CD4-positive, alpha-beta T cell treated with Interleukin-17A for 1 hour (primary cell): Measurements from ENCODE around the gene IGF2BP1.
"Not testable (repeated sequence)": the region's sequence is repeated elsewhere in the genome, so short reads cannot be mapped to it uniquely, and the experiment has no call there.

ENCODE experiments used
- DNase-seq: peaks from one replicate; pipeline ENCODE4 v3.0.0-alpha.2; 2020

The IGF2BP1 gene

DNA sequence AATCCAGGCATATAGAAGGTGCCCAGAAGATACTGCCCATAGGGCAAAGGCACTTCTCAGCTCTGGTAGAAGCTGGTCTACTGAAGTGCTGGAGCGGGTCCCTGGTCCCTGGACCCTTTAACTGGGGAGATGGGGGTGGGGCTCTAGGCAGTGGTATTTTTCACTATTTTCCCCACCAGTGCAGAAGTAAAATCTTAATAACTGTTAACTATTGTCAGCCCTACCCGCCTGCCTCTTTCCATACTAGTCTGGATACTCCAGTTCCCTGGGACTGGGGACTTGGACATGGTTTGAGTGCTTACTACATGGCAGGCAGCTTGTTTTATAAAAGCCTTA, 24.6 kb downstream of the IGF2BP1 start:
- DNase-seq, result no peak

GRCh38 chr17:49022391-49022941, 25.3 kb downstream of the IGF2BP1 start:
- DNase-seq, result no peak

DNA sequence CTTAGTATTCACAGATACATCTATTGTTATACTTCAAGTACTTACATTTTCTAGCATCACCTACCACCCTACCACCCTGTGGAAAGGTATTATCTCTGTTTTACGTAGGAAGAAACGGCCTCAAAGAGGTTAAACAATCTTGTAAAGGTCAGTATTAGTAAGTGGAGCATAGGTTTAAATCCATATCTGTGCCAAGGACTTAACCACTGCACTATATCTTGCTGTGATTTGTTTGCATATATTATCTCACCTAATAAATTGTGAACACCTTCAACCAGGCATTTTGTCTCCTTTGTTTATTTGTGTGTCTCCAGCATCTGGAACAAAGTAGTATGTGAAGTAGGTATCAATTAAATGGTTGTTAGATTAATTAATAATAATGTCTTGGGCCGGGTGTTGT, 27.3 kb downstream of the IGF2BP1 start:
- no peak for DNase-seq

DNA sequence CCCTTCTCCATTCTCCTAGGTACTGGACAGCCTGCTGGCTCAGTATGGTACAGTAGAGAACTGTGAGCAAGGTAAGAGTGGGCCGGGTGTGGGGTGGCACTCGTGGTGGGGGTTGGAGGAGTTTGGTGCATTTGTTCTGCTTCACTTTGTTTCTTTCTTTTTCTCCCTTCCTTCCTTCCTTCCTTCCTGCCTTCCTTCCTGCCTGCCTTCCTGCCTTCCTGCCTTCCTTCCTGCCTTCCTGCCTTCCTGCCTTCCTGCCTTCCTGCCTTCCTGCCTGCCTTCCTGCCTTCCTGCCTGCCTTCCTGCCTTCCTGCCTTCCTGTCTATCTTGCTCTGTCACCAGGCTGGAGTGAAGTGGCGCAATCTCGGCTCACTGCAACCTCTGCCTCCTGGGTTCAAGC, 29.3 kb downstream of the IGF2BP1 start:
- DNase-seq, result not testable (repeated sequence)

DNA sequence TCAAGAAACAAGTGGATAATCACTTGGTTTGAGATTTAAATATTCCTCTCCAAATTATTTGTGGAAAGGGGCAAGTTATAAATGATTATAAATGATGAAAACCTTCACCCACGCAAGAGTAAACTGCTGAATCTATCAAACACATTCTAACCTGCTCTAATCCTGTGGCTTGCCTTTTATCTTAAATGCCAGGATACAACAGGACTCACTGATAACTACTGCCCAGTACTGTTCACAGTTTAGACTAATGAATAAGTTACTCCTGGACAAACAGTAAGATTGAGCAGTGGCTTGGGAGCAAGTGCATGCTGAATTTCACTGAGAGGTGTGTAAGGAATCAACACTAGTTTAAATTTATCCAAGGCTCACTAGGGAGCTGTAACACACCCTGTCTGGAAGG, 31.1 kb downstream of the IGF2BP1 start:
- no peak for DNase-seq

- DNase-seq, result no peak
Observed at GRCh38 chr17:49029801-49030200, 32.6 kb downstream of the IGF2BP1 start.

DNA sequence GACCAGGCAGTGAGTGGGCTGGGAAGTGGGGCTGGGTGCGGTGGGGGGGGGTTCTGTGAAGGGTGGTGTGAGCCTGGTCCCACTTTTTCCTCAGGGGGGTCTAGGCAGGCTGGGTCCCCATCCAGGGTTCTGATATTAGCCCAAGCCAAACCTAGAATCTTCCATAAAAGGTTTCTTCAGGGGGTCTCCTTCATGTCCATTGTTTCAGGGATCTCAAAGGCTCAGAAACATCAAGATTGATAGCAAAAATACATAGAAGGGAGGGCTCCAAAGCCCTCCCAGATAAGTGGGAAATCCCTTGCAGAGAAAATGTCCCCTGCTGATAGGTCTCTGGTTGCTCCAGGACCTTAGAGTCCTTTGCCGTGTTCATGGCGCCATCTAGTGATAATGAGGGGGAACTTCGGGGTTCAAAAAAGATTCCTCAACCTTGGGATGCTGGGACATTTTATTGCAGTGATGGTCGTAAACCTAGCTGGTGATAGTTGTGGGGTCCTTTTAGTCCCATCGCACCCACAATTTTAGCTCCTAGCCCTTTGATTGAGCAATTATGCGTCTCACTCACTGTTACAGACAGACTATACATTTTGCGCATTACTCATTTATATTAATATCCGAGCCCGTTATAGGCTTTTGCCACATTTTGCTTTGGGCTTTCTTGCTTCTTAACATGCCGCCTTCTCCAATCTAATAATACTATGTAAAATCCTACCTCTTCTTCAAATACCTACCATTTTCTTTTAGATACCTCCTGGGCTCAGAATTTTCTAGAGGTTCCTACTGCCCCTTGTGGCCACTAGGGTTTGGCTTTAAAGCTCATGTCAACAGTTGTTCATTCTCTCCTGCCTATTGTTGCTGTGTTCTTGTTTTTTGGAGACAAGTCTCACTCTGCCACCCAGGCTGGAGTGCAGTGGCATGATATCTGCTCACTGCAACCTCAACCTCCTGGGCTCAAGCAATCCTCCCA, 35.1 kb downstream of the IGF2BP1 start:
- peak; percentile 62 for DNase-seq

DNA sequence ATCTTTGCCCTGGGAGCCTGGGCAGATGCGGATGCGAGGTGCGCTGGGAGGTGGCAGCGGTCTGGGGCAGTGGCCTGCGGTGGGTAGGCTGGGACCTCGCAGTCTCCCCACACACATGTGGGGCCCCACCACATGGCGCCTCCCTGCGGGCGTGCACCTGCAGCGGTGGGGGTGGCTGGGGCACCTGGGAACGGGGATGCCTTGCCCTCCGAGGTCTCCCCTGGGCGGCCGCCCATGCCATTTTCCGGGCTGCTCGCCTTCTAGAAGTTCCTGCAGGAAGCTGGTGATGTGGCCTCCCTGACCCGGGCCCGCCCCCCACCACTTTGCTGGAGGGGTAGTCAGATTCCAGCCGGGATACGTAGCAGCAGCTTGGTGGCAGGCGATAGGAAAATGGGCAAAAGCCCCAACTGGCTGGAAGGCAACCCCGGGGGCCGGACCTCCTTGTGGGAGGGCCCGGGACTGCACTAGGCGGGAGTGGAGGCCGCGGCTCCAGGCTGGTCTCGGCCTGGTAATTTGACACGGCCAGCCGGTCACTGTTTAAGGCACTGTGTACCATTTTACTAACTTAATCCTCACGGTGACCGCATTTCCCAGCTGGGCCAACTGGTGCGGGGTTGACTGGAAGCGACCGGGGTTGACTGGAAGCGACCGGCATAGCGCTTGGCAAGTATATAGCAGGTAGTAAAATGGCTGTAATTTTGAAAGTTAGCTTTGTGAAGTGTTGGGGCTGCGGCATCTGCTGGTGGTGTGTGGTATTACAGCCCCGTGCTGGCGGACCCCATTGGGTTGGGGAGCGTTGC, 38.5 kb downstream of the IGF2BP1 start:
- DNase-seq, result peak; percentile 23

GRCh38 chr17:49036270-49036626, 39.1 kb downstream of the IGF2BP1 start:
- no peak for DNase-seq

- DNase-seq, result no peak
Observed at GRCh38 chr17:49038138-49038537, 41.0 kb downstream of the IGF2BP1 start.

GRCh38 chr17:49038544-49038943, 41.4 kb downstream of the IGF2BP1 start:
- no peak for DNase-seq

GRCh38 chr17:49039518-49039917, 42.3 kb downstream of the IGF2BP1 start:
- not testable (repeated sequence) for DNase-seq

- no peak for DNase-seq
Observed at GRCh38 chr17:49041527-49041926, 44.3 kb downstream of the IGF2BP1 start.

DNA sequence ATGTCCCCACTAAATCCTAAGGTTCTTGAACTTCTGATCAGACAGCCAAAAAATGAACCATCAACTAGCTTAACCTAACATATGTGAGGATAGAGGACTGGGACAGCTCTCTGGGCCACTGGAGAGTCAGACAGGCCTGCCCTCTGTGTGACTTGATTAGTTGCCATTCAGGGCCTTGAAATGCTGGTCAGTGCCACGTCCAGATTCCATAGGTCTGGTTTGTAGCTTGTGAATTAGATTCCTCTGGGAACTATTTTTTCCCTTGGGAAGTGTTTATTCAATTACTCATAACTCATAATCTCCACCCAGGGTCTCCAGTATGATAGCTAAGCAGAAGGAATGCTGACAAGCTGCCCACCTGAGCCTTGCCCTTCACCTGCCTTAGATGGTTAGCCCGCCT, 48.2 kb downstream of the IGF2BP1 start:
- DNase-seq, result no peak

GRCh38 chr17:49046912-49047311, 49.7 kb downstream of the IGF2BP1 start:
- no peak for DNase-seq

GRCh38 chr17:49049265-49049664, 52.1 kb downstream of the IGF2BP1 start:
- no peak for DNase-seq

DNA sequence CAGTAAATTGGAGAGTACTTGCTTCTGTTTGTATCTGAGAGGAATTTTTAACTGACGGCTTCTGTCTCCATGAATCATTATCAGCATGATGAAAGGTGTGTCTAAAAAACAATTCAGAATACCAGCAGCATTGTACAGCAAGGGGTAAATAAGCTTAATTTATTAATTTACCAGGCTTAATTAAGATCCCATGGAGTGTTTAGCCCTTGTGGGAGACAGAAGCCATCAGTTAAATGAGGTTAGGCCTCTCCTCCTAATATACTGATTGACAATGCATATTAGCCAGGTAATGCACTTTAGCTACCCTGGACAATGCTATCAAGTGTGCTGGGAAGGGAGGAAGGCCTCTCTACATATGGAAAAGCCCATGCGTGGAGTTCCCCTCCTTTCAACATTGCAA, 53.4 kb downstream of the IGF2BP1 start:
- no peak for DNase-seq

- DNase-seq, result no peak
Observed at GRCh38 chr17:49051269-49051668, 54.1 kb downstream of the IGF2BP1 start.

DNA sequence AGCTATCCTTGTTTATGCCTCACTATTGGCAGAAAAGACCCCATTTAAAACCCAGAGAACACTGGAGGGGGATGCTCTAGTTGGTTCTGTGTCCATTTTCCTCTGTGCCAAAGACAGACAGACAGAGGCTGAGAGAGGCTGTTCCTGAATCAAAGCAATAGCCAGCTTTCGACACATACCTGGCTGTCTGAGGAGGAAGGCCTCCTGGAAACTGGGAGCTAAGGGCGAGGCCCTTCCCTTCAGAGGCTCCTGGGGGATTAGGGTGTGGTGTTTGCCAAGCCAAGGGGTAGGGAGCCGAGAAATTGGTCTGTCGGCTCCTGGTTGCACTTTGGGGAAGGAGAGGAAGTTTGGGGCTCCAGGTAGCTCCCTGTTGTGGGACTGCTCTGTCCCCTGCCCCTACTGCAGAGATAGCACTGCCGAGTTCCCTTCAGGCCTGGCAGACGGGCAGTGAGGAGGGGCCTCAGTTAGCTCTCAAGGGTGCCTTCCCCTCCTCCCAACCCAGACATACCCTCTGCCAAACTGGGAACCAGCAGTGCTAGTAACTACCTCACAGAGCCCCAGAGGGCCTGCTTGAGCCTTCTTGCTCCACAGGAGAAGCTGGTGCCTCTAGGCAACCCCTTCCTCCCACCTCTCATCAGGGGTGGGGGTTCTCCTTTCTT, 56.1 kb downstream of the IGF2BP1 start:
- no peak for DNase-seq

DNA sequence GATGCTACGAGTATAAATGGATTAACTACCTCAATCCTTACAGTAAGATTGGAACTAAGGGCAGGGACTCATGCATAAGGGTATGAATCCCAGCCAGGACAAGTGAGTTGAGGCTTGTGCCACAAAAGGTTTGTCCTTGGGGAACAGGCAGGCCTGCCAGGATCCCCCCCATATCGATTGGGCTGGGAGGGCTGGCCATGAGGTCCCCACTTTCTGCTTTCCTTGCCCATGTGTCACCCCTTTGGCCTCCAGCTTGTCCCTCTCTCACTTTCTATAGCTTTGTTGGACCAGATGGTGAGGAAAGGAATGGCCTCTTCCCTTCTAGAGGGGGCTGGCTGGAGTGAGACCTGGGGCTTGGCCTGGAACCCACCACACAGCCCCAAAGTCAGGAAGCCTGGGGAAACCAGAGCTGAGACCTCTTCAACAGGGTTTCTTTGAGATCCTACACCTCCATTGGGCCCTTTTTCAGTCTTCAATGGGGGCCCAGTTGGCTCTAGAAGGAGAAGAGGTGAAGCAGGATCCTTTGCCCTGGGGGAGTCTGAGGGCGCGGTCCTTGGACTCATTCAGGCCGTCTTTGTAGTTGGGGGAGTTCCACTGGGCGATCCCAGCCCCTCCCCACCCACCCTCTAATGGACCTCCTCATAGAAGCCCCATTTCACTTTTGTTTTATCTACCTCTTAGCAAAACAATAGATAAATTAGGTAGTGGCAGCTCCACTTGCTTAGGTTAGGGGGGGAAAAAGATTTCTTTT, 57.3 kb downstream of the IGF2BP1 start:
- no peak for DNase-seq

- no peak for DNase-seq
Observed at GRCh38 chr17:49055181-49055927, 58.2 kb downstream of the IGF2BP1 start.

DNA sequence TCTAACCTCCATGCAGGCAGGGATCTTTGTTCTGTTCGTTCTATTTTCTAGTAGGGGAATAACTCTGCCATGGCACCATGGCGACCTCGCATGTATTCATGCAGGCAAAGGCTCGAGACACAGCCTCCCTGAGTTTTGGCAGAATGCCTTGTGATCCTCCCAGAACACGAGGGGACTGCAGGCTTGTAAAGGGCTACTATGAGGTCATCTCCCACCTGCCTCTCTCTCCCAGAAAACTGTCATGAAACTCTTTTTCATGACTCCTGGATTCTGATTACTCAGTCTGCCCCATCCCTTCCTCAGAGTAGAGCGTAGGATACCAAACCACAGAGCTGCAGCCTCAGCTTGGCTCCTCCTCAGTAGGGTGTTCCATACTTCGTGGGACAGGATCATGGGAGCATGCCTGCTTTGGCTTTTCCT, 64.3 kb downstream of the IGF2BP1 start:
- DNase-seq, result no peak
